ENCODE measurements around the gene PODXL2.

Gene PODXL2

DNA sequence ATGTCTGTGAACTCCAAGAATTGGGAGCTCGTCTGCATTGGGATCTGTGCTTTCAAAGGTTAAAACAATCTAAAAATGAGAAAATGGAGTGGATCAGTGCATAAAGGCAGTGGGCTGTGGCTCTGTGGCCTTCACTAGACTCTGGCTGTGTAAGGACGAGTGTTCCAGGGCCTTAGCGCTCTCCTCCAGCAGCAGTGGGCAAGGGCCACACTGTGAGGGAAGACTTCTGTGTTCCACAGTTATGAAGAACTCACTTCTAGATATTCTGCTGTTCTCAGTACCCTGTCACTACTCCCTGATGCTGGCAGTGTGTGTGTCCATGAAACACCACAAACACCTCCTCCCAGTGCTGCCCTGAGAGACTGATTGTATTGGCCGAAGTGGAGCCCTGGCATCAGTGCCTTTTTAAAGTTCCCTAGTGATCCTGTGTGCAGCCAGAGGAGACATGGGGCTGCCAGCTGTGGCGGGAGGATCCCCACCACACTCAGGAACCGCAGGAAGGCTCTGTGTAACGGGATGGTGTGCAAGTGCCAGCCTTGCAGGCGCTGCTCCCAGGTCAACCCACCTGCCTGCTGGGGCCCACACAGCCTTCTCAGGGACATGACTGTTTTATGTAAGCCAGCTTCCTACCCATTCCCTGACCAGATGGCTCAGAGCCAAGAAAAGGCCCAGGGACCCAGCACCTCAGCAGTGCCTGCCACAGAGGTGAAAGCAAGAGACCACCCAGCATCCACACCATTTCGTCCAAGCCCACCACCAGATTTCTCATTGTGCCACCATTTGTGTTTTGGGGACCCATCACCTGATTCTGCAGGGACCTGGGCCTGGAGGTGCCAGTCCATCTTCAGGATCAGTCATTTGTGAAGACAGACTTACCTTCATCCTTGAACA, 84.1 kb downstream of the PODXL2 start:
- in situ Hi-C loops (cut with HindIII; ENCODE audit: low pct_ligation_motif_present, low sequenced_read_pairs), result no loop called here
- Histone ChIP-seq H3K27ac (no peak overlapping the region), H3K27me3 (replicated peaks) (no peaks in the 10 kb centered on the region), H3K36me3 (replicated peaks) (no peaks in the 10 kb centered on the region), H3K4me3 (ENCODE audit: low read depth, low read length) (no peak overlapping the region)
- TF ChIP-seq, protein P1, sequence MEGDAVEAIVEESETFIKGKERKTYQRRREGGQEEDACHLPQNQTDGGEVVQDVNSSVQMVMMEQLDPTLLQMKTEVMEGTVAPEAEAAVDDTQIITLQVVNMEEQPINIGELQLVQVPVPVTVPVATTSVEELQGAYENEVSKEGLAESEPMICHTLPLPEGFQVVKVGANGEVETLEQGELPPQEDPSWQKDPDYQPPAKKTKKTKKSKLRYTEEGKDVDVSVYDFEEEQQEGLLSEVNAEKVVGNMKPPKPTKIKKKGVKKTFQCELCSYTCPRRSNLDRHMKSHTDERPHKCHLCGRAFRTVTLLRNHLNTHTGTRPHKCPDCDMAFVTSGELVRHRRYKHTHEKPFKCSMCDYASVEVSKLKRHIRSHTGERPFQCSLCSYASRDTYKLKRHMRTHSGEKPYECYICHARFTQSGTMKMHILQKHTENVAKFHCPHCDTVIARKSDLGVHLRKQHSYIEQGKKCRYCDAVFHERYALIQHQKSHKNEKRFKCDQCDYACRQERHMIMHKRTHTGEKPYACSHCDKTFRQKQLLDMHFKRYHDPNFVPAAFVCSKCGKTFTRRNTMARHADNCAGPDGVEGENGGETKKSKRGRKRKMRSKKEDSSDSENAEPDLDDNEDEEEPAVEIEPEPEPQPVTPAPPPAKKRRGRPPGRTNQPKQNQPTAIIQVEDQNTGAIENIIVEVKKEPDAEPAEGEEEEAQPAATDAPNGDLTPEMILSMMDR (IDR thresholded peaks at IDR 0.05; ENCODE audit: low read depth, low read length, missing control alignments), result no peak
- no peak for DNase-seq

DNA sequence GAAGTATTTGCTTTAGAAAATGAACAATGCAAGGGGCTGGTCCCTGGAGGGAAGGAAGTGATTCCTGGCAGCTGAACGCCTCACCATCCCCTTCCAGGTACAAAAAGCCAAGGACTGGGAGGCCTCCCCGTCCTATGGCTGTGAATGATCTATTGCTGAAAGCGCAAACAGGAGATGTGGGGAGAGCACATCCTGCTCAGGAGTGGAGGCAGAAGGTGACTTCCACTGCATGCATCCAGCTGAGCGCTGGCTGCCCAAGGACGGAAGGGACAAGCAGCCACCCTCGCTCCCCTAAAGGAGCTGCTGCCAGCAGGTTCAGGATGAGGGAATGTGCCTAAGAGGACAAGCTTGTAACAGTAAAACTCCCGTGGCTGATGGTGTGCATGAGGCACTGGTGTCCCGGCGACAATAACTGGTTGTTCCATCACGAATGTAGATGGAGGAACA, 85.2 kb downstream of the PODXL2 start:
- Histone ChIP-seq H3K4me3 (ENCODE audit: low read depth, low read length) (no peak overlapping the region), H3K27me3 (replicated peaks) (no peaks in the 10 kb centered on the region), H3K36me3 (replicated peaks) (no peaks in the 10 kb centered on the region), H3K27ac (no peak overlapping the region)
- in situ Hi-C loops (cut with HindIII; ENCODE audit: low pct_ligation_motif_present, low sequenced_read_pairs), result no loop called here
- TF ChIP-seq, protein P1 (IDR thresholded peaks at IDR 0.05; ENCODE audit: low read depth, low read length, missing control alignments), result no peak
- no peak for DNase-seq

DNA sequence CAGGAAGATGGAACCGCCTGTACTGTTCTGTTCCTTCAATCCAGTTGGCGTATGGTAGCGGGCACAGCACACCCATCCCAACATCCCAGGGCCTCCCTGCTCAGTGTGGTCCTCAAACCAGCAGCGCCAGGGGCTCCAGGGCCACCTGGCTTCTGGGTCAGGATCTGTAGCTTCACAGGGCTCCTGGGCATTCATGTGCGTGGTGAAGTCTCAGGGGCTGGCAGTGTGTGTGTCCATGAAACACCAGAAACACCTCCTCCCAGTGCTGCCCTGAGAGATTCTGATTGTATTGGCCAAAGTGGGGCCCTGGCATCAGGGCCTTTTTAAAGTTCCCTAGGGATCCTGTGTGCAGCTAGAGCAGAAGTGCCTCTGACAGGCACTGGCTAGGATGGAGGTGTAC, 85.9 kb downstream of the PODXL2 start:
- Histone ChIP-seq H3K36me3 (replicated peaks) (no peaks in the 10 kb centered on the region), H3K27ac (no peak overlapping the region), H3K4me3 (ENCODE audit: low read depth, low read length) (no peak overlapping the region), H3K27me3 (replicated peaks) (no peaks in the 10 kb centered on the region)
- in situ Hi-C loops (cut with HindIII; ENCODE audit: low pct_ligation_motif_present, low sequenced_read_pairs), result no loop called here
- TF ChIP-seq, protein P1 (IDR thresholded peaks at IDR 0.05; ENCODE audit: low read depth, low read length, missing control alignments), result no peak
- DNase-seq, result no peak

DNA sequence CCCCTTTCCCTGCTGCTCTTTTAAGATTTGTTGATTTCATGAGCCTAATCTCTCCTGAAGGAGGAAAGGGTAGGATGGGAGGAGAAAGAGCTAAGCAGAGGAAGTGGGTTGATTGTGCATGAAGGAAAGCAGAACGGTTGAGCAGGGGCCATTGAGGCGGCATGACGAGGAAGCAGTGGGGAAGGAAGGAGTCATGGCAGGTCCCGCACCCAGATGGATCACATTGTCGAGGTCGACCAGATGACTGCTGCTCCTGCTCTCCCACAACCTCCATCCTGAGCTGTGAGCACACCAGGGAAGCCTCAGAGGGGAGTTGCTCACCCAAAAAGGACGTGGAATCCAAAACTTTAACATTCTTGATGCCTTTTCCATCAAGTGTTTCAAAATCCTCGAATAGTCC, 86.5 kb downstream of the PODXL2 start:
- Histone ChIP-seq H3K27ac (no peak overlapping the region), H3K27me3 (replicated peaks) (no peaks in the 10 kb centered on the region), H3K4me3 (ENCODE audit: low read depth, low read length) (no peak overlapping the region), H3K36me3 (replicated peaks) (no peaks in the 10 kb centered on the region)
- no peak for DNase-seq
- in situ Hi-C loops (cut with HindIII; ENCODE audit: low pct_ligation_motif_present, low sequenced_read_pairs), result no loop called here
- TF ChIP-seq, protein P1 (IDR thresholded peaks at IDR 0.05; ENCODE audit: low read depth, low read length, missing control alignments), result no peak

DNA sequence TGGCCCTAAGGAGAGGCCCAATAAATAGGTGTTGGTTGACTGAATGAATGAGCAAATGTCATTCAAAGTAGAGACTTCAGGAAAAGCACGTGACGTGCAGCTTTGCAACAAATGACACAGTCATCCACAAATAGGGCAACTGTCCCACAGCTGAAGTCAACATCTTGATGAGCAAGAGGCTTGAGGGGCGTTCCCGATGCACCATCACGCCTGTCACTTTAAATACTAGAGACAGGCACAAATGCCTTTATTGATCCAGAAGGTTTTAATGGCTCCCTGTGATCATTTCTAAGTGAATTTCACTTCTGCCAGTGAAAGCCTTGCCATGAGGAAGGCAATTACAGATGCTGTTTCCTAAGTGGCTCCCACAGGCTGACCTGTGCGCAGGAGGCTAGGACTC, 87.4 kb downstream of the PODXL2 start:
- no peak overlapping the region for H3K4me3 ChIP-seq (ENCODE audit: low read depth, low read length)
- H3K27ac ChIP-seq, result no peak overlapping the region
- DNase-seq, result no peak
- H3K27me3 ChIP-seq (replicated peaks), result no peaks in the 10 kb centered on the region
- TF ChIP-seq, protein P1 (IDR thresholded peaks at IDR 0.05; ENCODE audit: low read depth, low read length, missing control alignments), result no peak
- no peaks in the 10 kb centered on the region for H3K36me3 ChIP-seq (replicated peaks)
- in situ Hi-C loops (cut with HindIII; ENCODE audit: low pct_ligation_motif_present, low sequenced_read_pairs), result no loop called here
